ENCODE measurements around the gene SH3BP5.
"Not testable (repeated sequence)": the region's sequence is repeated elsewhere in the genome, so short reads cannot be mapped to it uniquely, and the experiment has no call there.

Gene SH3BP5, protein sequence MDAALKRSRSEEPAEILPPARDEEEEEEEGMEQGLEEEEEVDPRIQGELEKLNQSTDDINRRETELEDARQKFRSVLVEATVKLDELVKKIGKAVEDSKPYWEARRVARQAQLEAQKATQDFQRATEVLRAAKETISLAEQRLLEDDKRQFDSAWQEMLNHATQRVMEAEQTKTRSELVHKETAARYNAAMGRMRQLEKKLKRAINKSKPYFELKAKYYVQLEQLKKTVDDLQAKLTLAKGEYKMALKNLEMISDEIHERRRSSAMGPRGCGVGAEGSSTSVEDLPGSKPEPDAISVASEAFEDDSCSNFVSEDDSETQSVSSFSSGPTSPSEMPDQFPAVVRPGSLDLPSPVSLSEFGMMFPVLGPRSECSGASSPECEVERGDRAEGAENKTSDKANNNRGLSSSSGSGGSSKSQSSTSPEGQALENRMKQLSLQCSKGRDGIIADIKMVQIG

DNA sequence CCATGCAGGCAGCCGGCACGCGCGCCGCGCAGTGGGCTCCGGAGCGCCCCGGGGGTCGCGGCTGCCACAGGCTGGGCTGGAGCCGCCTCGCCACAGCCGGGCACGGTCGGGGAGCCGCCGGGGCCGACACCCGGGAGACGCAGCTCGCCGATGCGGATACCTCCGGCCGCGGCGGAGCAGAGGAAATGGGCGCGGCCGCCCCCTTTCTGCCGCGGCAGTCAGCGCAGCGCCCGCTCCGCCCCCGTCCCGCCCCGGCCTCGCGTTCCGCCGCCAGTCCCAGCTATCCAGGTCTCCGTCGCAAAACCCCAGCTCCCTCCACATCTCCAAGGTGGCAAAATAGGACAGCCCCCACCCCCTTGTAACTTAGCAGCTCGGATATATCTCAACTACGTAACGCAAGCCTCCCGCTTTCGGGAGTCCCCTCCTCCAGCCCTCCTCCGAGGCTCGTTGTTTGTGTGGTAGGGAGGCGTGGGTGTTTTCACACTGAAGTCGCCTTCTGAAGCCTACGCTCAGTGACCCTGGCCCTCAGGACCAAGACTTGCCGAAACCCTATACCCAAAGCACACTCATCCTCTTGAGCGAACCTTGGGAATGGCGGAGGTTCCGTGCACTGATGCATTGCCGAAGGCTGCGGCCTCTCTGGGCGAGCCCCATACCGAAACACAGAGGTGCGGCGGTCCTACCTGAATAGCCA lies at the start of gene SH3BP5:
SH3BP5 (minus strand) TSS at position 182 of the 694 bp plus-strand sequence; CDS start at position 4, 178 bp downstream.
- peaks cover 28% of the 10 kb centered on the region for H3K36me3 Mint-ChIP-seq (ENCODE audit: low read depth)
- peak; percentile 75 for DNase-seq (ENCODE audit: low spot score)
- peak within 1 kb of the TSS; percentile 76 for H3K27ac Mint-ChIP-seq
- H3K4me1 Mint-ChIP-seq (ENCODE audit: low read depth) = peaks cover 40% of the 10 kb centered on the region
- H3K27me3 Mint-ChIP-seq (ENCODE audit: low read depth) = peaks cover 6% of the 10 kb centered on the region
- no peaks in the 10 kb centered on the region for H3K9me3 Mint-ChIP-seq
- H3K4me3 Mint-ChIP-seq = peak within 1 kb of the TSS; percentile 91

DNA sequence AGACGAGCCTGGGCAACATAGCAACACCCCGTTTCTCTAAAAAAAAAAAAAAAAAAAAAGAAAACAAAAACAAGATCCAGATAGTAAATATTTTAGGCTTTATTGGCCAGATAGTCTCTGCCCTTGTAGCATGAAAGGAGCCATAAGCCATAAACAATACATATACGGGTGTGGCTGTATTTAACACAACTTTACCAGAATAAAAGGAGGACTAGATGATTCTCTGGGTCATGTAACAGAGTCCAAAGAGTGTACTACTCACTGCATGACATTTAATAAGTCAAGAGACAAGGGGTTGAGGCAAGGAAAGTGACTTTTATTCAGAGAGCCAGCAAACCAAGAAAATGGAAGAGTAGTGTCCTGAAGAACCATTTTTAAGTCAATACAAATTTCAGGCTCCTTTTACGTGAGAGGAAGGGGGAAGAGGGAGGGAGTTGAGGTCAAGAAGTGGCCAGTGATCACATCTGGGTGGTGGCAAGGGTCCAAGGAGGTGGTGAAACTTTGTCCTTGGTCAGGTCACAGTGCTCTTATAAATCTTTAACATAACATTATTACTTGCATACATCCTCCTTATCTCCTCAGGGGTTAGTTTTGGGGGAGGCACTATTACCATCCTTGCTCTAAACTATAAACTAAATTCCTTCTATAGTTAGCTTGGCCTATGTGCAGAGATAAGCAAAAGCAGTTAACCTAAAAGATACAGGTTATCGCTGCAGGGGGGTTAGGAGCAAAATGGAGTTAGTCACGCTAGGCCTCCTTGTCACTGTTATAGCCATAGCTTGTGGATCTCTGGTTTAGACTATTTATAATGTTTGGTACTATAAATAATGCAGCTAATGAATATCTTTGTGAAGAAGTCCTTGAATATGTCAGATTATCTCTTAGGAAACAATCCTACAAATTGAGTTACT lies 48.8 kb upstream of the SH3BP5 start:
- no peaks in the 10 kb centered on the region for H3K27me3 Mint-ChIP-seq (ENCODE audit: low read depth)
- no peaks in the 10 kb centered on the region for H3K36me3 Mint-ChIP-seq (ENCODE audit: low read depth)
- H3K4me1 Mint-ChIP-seq (ENCODE audit: low read depth) = peaks cover 13% of the 10 kb centered on the region
- H3K4me3 Mint-ChIP-seq = no peak overlapping the region
- no peak overlapping the region for H3K27ac Mint-ChIP-seq
- no peaks in the 10 kb centered on the region for H3K9me3 Mint-ChIP-seq
- no peak for DNase-seq (ENCODE audit: low spot score)

DNA sequence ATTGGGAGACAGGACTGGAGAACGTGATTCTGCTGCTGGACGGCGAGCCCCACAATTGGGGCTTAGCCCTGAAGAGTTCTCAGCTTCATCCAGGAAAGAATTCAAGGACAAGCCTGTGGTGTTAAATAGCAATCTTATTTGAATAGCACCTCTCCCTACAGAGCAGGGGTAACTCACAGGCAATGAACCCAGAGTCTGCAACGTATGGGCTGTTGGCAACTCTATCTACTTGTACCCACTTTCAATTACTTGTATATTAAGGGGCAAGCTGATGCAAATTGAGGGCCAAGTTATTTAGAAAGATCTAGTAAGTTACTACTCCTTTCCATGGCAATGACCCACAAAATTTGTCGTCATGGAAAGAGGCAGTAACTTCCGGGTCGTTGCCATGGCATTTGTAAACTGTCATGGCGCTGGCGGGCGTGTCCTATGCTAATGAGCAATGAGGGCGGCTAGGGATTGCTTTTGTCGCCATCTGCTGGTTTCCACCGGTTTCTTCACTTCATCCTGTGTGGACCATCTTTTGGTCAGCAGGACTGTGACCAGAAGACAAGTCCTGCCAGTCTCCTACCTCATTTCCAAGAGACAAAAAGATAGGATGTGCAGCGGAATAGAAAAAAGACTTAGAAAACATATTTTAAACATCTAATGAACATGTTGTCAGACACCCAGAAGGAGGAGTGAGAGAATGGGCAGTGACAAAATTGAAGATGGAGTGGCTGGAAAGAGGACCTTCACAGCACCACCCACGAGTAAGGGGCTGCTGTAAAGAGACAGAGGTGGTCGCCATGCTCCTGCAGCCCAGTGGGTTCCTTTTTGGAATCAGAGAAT lies 45.8 kb upstream of the SH3BP5 start:
- no peaks in the 10 kb centered on the region for H3K9me3 Mint-ChIP-seq
- H3K4me3 Mint-ChIP-seq = no peak overlapping the region
- no peaks in the 10 kb centered on the region for H3K27me3 Mint-ChIP-seq (ENCODE audit: low read depth)
- DNase-seq (ENCODE audit: low spot score) = peak; percentile 90
- H3K4me1 Mint-ChIP-seq (ENCODE audit: low read depth) = peaks cover 10% of the 10 kb centered on the region
- H3K27ac Mint-ChIP-seq = peak overlapping the region; percentile 86
- H3K36me3 Mint-ChIP-seq (ENCODE audit: low read depth) = no peaks in the 10 kb centered on the region

DNA sequence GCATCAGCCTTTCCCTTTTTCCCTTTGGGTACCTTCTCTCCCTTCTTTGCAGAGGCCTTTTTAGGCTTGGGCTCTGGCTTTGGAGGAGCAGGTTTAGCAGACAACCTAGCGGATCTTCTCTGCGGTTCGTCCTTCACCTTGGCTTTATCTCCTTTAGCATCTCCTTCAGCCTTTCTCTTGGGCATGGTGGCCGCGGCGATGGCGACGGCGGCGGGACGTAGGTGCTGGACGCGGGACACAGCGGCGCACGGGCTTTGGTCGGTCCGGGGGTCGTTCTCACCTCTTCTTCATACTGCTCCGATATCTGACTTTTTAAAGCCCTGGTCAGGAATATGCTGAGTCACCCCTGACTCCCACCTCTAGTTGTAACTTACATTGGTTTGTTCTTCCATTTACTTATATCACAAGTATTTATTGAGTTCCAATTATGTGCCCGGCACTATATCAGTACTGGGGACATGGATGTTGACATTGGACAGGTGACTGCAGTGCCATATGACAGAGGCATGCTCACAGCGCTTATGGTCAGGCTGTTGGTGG lies 43.1 kb upstream of the SH3BP5 start:
- no peaks in the 10 kb centered on the region for H3K27me3 Mint-ChIP-seq (ENCODE audit: low read depth)
- no peak overlapping the region for H3K4me3 Mint-ChIP-seq
- no peak for DNase-seq (ENCODE audit: low spot score)
- H3K9me3 Mint-ChIP-seq = no peaks in the 10 kb centered on the region
- H3K36me3 Mint-ChIP-seq (ENCODE audit: low read depth) = no peaks in the 10 kb centered on the region
- H3K4me1 Mint-ChIP-seq (ENCODE audit: low read depth) = peaks cover 10% of the 10 kb centered on the region
- H3K27ac Mint-ChIP-seq = no peak overlapping the region

DNA sequence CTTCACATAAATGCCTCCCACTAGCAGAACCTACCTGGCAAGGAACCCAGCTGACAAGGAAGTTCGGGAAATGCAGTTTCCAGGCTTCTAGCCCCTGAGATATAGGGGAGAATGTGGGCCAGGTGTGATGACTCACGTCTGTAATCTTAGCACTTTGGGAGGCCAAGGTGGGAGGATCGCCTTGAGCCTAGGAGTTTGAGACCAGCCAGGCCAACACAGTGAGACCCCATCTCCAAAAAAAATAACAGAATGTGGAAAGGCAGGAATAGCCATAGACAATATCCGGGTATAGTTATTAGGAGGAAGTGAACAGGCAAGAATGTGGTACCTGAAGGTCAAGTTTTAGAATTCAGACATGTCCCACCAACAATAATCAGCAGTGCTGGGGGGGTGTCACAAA lies 40.5 kb upstream of the SH3BP5 start:
- no peaks in the 10 kb centered on the region for H3K9me3 Mint-ChIP-seq
- no peak overlapping the region for H3K27ac Mint-ChIP-seq
- no peak for DNase-seq (ENCODE audit: low spot score)
- peaks cover 2% of the 10 kb centered on the region for H3K27me3 Mint-ChIP-seq (ENCODE audit: low read depth)
- no peaks in the 10 kb centered on the region for H3K36me3 Mint-ChIP-seq (ENCODE audit: low read depth)
- peaks cover 8% of the 10 kb centered on the region for H3K4me1 Mint-ChIP-seq (ENCODE audit: low read depth)
- H3K4me3 Mint-ChIP-seq = no peak overlapping the region

DNA sequence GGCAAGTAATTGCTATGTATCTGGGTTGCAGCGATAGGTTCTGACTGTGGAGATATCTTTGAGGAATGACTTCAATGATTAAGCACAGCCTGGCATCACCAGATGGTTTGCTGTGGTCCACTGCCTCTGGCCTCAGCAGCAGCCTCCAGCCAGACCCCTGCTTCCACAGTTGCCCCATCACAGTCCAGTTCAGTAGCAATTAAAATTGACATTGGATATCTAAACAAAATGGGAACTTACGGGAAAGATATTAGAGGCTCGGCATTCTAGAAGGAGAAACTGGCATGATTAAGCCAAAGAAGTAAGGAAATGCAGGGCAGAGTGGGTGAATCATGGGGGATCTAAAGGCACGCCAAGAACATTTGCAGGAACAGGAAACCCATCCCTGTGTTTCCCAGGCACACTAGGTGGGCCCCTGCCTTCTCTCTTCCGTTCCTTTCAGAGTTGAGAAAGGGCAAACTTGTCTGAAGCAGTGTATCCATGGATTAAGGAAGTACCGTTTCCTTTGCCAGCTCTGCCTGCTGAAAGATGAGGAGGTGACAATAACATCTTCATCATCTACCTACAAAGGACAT lies 36.3 kb upstream of the SH3BP5 start:
- Mint-ChIP-seq H3K4me1 (ENCODE audit: low read depth) (peaks cover 17% of the 10 kb centered on the region), H3K27ac (no peak overlapping the region), H3K27me3 (ENCODE audit: low read depth) (peaks cover 2% of the 10 kb centered on the region), H3K4me3 (no peak overlapping the region), H3K9me3 (no peaks in the 10 kb centered on the region), H3K36me3 (ENCODE audit: low read depth) (peaks cover 2% of the 10 kb centered on the region)
- no peak for DNase-seq (ENCODE audit: low spot score)

DNA sequence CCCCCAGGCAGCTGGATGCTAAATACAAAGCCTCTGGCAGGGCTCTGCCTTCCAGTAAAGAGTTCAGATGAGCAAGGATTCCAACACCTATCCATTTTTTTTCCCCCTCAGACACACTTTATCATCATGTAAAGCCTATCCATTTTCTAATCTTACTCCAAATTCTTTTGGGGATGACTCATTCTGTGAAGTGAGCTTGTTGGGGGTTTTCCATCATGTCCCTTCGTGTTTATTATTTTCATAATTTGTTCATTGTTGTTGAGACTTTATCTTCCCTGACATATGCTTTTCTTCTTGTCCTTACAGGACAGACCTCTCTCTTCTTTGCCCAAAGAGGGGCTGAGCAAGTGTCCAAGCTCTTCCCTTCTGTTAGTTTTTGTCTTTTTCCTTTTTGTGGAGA lies 34.7 kb upstream of the SH3BP5 start:
- Mint-ChIP-seq H3K36me3 (ENCODE audit: low read depth) (peaks cover 2% of the 10 kb centered on the region), H3K27me3 (ENCODE audit: low read depth) (peaks cover 2% of the 10 kb centered on the region), H3K27ac (peak overlapping the region; percentile 33), H3K4me1 (ENCODE audit: low read depth) (peaks cover 23% of the 10 kb centered on the region), H3K9me3 (no peaks in the 10 kb centered on the region), H3K4me3 (peak overlapping the region; percentile 5)
- no peak for DNase-seq (ENCODE audit: low spot score)

DNA sequence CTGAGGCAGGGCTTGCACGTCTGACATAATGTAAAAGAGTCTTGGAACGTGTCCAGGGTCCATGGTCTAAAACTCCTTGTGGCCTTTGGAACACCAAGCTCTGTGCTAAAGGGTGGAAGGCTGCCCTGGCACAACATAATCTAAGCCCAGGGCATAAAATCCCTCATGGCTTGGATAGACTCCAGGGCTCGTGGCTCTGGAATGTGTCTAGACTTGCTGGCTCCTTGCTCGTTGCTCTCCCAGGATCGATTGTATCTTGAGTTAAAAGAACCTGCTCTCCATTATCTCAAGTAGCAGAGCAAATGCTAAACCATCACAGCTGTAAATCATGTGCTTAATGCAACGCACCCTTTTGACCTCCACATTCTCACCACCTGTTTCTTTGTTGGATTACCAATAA lies 31.7 kb upstream of the SH3BP5 start:
- H3K27ac Mint-ChIP-seq = peak overlapping the region; percentile 21
- peaks cover 40% of the 10 kb centered on the region for H3K4me1 Mint-ChIP-seq (ENCODE audit: low read depth)
- not testable (repeated sequence) for DNase-seq (ENCODE audit: low spot score); H3K9me3 Mint-ChIP-seq; H3K4me3 Mint-ChIP-seq; H3K36me3 Mint-ChIP-seq (ENCODE audit: low read depth); H3K27me3 Mint-ChIP-seq (ENCODE audit: low read depth)

DNA sequence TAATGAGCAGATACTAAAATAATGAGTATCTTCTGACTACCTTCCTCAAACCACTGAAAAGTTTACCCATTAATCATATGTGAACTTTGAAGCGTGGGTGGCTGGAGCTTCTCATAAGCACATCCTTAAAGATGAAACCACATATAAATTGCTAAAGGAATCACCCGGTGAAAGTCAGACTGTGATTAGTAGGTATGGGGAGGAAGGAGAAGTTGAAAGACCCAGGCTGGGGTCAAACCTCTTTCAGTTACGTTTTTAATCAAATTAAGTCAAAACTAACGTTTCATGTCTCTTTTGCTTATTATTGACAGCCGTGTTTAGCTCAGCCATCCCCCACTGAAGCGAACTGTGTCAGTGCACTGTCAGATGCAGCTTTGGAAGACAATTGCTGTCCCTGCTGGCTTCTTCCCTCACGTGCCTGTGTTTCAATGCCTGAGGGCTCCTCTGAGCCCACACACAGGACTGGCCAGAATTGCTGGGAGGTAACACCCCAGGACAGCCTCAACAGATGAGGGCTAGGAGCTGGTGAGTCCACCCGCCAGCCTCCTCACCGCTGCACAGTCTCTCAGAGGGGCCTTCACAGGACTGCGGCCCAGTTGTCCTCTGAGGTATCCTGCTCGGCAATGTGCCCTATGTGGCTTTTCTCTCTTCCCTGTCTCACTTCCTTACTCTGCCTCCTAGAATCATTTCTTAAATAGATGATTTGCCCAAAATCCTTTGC lies 29.3 kb upstream of the SH3BP5 start:
- DNase-seq (ENCODE audit: low spot score) = peak; percentile 74
- peaks cover 3% of the 10 kb centered on the region for H3K36me3 Mint-ChIP-seq (ENCODE audit: low read depth)
- no peaks in the 10 kb centered on the region for H3K9me3 Mint-ChIP-seq
- H3K4me3 Mint-ChIP-seq = peak overlapping the region; percentile 54
- H3K27ac Mint-ChIP-seq = peak overlapping the region; percentile 74
- peaks cover 37% of the 10 kb centered on the region for H3K4me1 Mint-ChIP-seq (ENCODE audit: low read depth)
- no peaks in the 10 kb centered on the region for H3K27me3 Mint-ChIP-seq (ENCODE audit: low read depth)

DNA sequence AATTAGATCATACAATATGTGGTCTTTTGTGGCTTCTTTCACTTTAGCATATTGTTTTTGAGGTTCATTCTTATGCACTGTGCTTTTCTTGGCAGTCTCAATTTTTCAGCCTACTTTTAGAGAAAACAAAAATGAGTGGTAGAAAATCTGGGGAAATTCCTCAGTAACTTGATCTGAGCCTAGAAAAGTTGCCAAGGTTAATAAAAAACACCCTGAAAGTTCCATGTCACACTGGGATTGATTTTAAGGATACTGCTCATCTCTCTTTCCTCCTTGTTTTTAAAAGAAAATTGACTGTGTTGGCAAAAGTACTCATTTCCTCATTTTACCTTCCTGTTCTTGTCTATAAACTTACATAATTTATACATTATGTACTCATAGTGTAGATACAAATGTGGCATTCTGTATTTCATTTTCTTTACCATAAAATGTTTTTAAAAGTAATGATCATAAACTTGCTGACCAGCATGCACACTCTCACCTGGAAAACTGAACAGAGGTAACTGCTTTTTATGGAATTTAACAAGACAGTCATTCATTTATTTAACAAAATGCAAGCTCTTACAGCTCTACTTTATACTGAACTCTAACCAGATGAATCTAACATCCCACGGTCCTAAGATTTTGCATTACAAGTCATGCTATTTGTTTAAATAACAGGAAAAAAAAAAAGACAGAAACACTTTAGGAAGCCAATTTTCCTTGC lies 28.6 kb upstream of the SH3BP5 start:
- Mint-ChIP-seq H3K36me3 (ENCODE audit: low read depth) (peaks cover 2% of the 10 kb centered on the region), H3K4me1 (ENCODE audit: low read depth) (peaks cover 44% of the 10 kb centered on the region), H3K4me3 (peak overlapping the region; percentile 54), H3K27me3 (ENCODE audit: low read depth) (no peaks in the 10 kb centered on the region), H3K9me3 (no peaks in the 10 kb centered on the region), H3K27ac (peak overlapping the region; percentile 74)
- DNase-seq (ENCODE audit: low spot score) = no peak

DNA sequence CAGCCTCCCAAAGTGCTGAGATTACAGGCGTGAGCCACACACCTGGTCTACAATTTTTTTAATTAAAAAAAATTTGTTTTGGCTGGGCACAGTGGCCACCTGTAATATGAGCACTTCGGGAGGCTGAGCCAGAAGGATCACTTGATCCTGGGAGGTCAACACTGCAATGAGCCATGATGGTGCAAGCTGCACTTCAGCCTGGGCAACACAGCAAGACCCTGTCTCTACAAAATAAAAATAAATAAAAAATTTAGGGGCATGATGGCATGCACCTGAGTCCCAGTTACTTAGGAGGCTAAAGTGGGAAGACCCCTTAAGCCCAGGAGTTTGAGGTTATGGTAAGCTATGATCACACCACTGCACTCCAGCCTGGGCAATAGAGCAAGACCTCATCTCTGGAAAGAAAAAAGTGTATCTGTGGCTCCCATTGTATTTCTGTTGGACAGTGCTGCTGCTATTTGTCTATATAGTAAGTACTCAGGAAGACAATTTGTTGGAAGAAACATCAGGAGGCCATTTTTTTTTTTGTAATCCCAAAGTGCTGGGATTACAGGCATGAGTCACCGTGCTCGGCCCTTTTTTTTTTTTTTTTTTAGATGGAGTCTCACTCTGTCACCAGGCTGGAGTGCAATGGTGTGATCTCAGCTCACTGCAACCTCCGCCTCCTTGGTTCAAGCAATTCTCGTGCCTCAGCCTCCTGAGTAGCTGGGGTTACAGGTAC lies 27.5 kb upstream of the SH3BP5 start:
- H3K4me1 Mint-ChIP-seq (ENCODE audit: low read depth) = peaks cover 52% of the 10 kb centered on the region
- peaks cover 2% of the 10 kb centered on the region for H3K36me3 Mint-ChIP-seq (ENCODE audit: low read depth)
- no peak overlapping the region for H3K4me3 Mint-ChIP-seq
- no peaks in the 10 kb centered on the region for H3K27me3 Mint-ChIP-seq (ENCODE audit: low read depth)
- no peak for DNase-seq (ENCODE audit: low spot score)
- H3K9me3 Mint-ChIP-seq = no peaks in the 10 kb centered on the region
- no peak overlapping the region for H3K27ac Mint-ChIP-seq

Measured in T-helper 2 cell treated with Interferon-gamma antibody and Interleukin-4, amounts not matched to agents 5 μg/mL and 100 μg/mL, for 36 hours (primary cell).